ENCODE results near the gene NBPF14. TPM values are rescaled to one million over a fixed set of nuclear protein-coding genes. Genes with fewer than 3 reads are reported as not detected.
"Not testable (repeated sequence)": the region's sequence is repeated elsewhere in the genome, so short reads cannot be mapped to it uniquely, and the experiment has no call there.

NBPF14 gene
- total and polyA plus RNA-seq, 2 donors (not counting 1 experiment from before 2014, with no cell fraction given) = 96.2 to 118 TPM

- H3K4me3 ChIP-seq (ENCODE audit: control extremely low read depth in 1 of 5, extremely low read depth in 1 of 5, insufficient read depth in 1 of 5, low read depth in 2 of 5, low read length in 4 of 5); DNase-seq; H3K9me3 Mint-ChIP-seq (ENCODE audit: insufficient read depth); H3K27ac ChIP-seq (ENCODE audit: low read length in 2 of 2); H3K9me3 ChIP-seq (ENCODE audit: control extremely low read depth in 1 of 3, control insufficient read depth in 2 of 3, insufficient read depth in 1 of 3, low read length in 2 of 3); H4K20me1 ChIP-seq (ENCODE audit: control insufficient read depth, insufficient read depth, low read length, poor library complexity, severe bottlenecking); H3K9ac ChIP-seq (ENCODE audit: low read length); intact Hi-C loops (cut with micrococcal nuclease); H3K27me3 ChIP-seq (replicated peaks in 1 of 4; ENCODE audit: control extremely low read depth in 1 of 4, control insufficient read depth in 3 of 4, insufficient read depth in 4 of 4, low read length in 3 of 4); H3K4me1 ChIP-seq (ENCODE audit: control insufficient read depth in 2 of 2, insufficient read depth in 2 of 2, low read length in 2 of 2); H3K4me1 Mint-ChIP-seq; H3K27ac Mint-ChIP-seq; H2AFZ ChIP-seq (ENCODE audit: insufficient read depth, low read depth, low read length, poor library complexity, severe bottlenecking); CTCF ChIA-PET; H3K4me2 ChIP-seq (replicated peaks; ENCODE audit: low read depth, low read length, poor library complexity, severe bottlenecking); POLR2A ChIA-PET; H3K4me3 Mint-ChIP-seq; H3K79me2 ChIP-seq (ENCODE audit: control insufficient read depth, insufficient read depth, low read length); H3K27me3 Mint-ChIP-seq; ATAC-seq (ENCODE audit: low read depth); H3K36me3 ChIP-seq (replicated peaks in 1 of 2; ENCODE audit: control extremely low read depth in 1 of 2, control insufficient read depth in 1 of 2, extremely low read depth in 1 of 2, insufficient read depth in 2 of 2, low read length in 1 of 2): not testable (repeated sequence)
- TF ChIP-seq CTCF (IDR thresholded peaks at IDR 0.05) = peak; percentile 25
- no CpG with 5 or more reads among the region's 5 CpGs for WGBS (ENCODE audit: insufficient coverage)
Measured at GRCh38 chr1:148595360-148595759, 451 bp downstream of the NBPF14 start.

- H3K27me3 Mint-ChIP-seq; intact Hi-C loops (cut with micrococcal nuclease); H2AFZ ChIP-seq (ENCODE audit: insufficient read depth, low read depth, low read length, poor library complexity, severe bottlenecking); H4K20me1 ChIP-seq (ENCODE audit: control insufficient read depth, insufficient read depth, low read length, poor library complexity, severe bottlenecking); DNase-seq; CTCF ChIA-PET; H3K4me1 ChIP-seq (ENCODE audit: control insufficient read depth in 2 of 2, insufficient read depth in 2 of 2, low read length in 2 of 2); H3K27ac ChIP-seq (ENCODE audit: low read length in 2 of 2); H3K4me1 Mint-ChIP-seq; H3K36me3 ChIP-seq (replicated peaks in 1 of 2; ENCODE audit: control extremely low read depth in 1 of 2, control insufficient read depth in 1 of 2, extremely low read depth in 1 of 2, insufficient read depth in 2 of 2, low read length in 1 of 2); H3K9me3 ChIP-seq (ENCODE audit: control extremely low read depth in 1 of 3, control insufficient read depth in 2 of 3, insufficient read depth in 1 of 3, low read length in 2 of 3); POLR2A ChIA-PET; H3K79me2 ChIP-seq (ENCODE audit: control insufficient read depth, insufficient read depth, low read length); H3K4me3 Mint-ChIP-seq; ATAC-seq (ENCODE audit: low read depth); H3K27ac Mint-ChIP-seq; H3K27me3 ChIP-seq (replicated peaks in 1 of 4; ENCODE audit: control extremely low read depth in 1 of 4, control insufficient read depth in 3 of 4, insufficient read depth in 4 of 4, low read length in 3 of 4); H3K4me3 ChIP-seq (ENCODE audit: control extremely low read depth in 1 of 5, extremely low read depth in 1 of 5, insufficient read depth in 1 of 5, low read depth in 2 of 5, low read length in 4 of 5); H3K4me2 ChIP-seq (replicated peaks; ENCODE audit: low read depth, low read length, poor library complexity, severe bottlenecking); H3K9ac ChIP-seq (ENCODE audit: low read length); H3K9me3 Mint-ChIP-seq (ENCODE audit: insufficient read depth): not testable (repeated sequence)
- no CpG with 5 or more reads among the region's 5 CpGs for WGBS (ENCODE audit: insufficient coverage)
Measured at GRCh38 chr1:148591098-148591497, 4.7 kb downstream of the NBPF14 start.

- CTCF ChIA-PET, DNase-seq: not testable (repeated sequence)
- WGBS (ENCODE audit: insufficient coverage) = no CpG with 5 or more reads among the region's 4 CpGs
Measured at GRCh38 chr1:148532158-148532557, 63.7 kb downstream of the NBPF14 start.

More at GRCh38 chr1:148532158-148532557, 63.7 kb downstream of the NBPF14 start:
- H3K79me2 ChIP-seq (ENCODE audit: control insufficient read depth, insufficient read depth, low read length); H3K9ac ChIP-seq (ENCODE audit: low read length); intact Hi-C loops (cut with micrococcal nuclease); H3K27ac ChIP-seq (ENCODE audit: low read length in 2 of 2); H3K9me3 Mint-ChIP-seq (ENCODE audit: insufficient read depth); H3K4me3 ChIP-seq (ENCODE audit: control extremely low read depth in 1 of 5, extremely low read depth in 1 of 5, insufficient read depth in 1 of 5, low read depth in 2 of 5, low read length in 4 of 5); H3K27me3 Mint-ChIP-seq; H2AFZ ChIP-seq (ENCODE audit: insufficient read depth, low read depth, low read length, poor library complexity, severe bottlenecking); H3K4me1 ChIP-seq (ENCODE audit: control insufficient read depth in 2 of 2, insufficient read depth in 2 of 2, low read length in 2 of 2); POLR2A ChIA-PET; H4K20me1 ChIP-seq (ENCODE audit: control insufficient read depth, insufficient read depth, low read length, poor library complexity, severe bottlenecking); H3K27ac Mint-ChIP-seq; ATAC-seq (ENCODE audit: low read depth); H3K36me3 ChIP-seq (replicated peaks in 1 of 2; ENCODE audit: control extremely low read depth in 1 of 2, control insufficient read depth in 1 of 2, extremely low read depth in 1 of 2, insufficient read depth in 2 of 2, low read length in 1 of 2); H3K4me2 ChIP-seq (replicated peaks; ENCODE audit: low read depth, low read length, poor library complexity, severe bottlenecking); H3K9me3 ChIP-seq (ENCODE audit: control extremely low read depth in 1 of 3, control insufficient read depth in 2 of 3, insufficient read depth in 1 of 3, low read length in 2 of 3); H3K4me3 Mint-ChIP-seq; H3K27me3 ChIP-seq (replicated peaks in 1 of 4; ENCODE audit: control extremely low read depth in 1 of 4, control insufficient read depth in 3 of 4, insufficient read depth in 4 of 4, low read length in 3 of 4); H3K4me1 Mint-ChIP-seq: not testable (repeated sequence)
